ENCODE results near the gene NR1H3. TPM values are rescaled to one million over a fixed set of nuclear protein-coding genes. Genes with fewer than 3 reads are reported as not detected.

The NR1H3 gene
- total RNA-seq, 2 experiments from 2014 or later = 13.0 to 14.0 TPM

DNA sequence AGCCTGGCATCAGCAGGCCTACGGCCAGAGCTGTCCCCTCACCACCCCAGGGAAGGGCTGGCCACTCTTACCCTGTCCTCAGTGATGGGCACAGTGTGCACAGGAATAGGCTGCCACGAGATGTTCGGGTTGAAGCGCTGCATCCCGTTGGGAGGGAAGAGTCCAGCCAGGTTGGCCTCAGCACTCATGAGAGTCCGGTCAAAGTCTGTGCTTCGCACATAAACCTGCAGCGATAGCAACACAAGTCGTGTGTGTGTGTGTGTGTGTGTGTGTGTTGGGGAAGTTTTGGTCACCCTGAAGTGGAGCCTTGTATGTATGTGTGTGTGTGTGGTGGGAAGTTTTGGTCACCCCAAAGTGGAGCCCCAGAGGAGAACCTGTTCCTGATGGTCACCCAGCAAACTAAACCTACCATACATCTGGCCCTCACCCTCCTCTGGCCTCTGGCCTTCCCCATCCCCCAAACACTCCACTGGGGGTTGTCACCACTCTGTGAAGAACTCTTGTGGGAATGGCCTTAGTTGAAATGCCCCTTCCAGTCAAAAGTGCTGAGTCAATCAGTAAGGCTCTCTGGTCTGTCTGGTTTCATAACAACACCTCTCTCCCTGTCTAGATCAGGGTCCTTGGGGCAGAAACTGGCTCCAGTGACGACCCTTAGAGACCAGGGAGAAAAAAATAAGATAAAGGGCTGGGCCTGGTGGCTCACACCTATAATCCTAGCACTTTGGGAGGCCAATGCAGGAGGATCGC lies 12.0 kb upstream of the NR1H3 start:
- Mint-ChIP-seq H3K27ac (no peak overlapping the region), H3K4me3 (no peak overlapping the region), H3K4me1 (ENCODE audit: low read depth) (peaks cover 30% of the 10 kb centered on the region), H3K9me3 (no peaks in the 10 kb centered on the region), H3K27me3 (no peaks in the 10 kb centered on the region), H3K36me3 (peaks cover 31% of the 10 kb centered on the region)
- intact Hi-C loops (cut with micrococcal nuclease) = loop anchor here (5.0 kb wide), 1 partner anchor 68 kb away; the partner anchor contains the start of gene ARFGAP2
- POLR2A ChIA-PET = interaction anchor here (1.5 kb wide), 1 partner anchor 11 kb away, joined by 5 read pairs; no protein-coding TSS in a partner anchor
- no peak for DNase-seq
- CTCF ChIA-PET = interaction anchor here (0.9 to 3.8 kb wide), 4 partner anchors 14 to 68 kb away, joined by 3 to 34 read pairs (median 16); partner anchors contain the start of genes ARFGAP2 and DDB2

DNA sequence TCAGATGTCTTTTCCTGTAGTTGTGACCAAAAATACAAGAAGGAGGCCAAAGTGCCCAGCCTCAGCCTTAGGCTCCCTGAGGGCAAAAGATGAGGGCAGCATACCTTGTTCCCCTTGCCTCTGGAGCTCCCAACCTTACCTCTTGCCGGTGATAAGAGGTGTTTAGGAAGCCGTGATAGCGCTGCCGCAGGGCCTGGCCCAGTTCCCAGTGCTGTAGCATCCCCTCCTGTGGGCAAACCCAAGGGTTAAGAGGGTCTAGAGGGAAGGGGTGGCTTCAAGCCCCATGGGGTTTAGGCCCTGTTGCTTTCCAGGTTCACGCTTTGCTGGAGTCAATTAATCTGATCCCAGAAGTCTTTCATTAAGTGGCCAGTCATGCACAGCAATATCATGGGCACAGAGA lies 10.3 kb upstream of the NR1H3 start:
- Mint-ChIP-seq H3K27ac (no peak overlapping the region), H3K9me3 (no peaks in the 10 kb centered on the region), H3K36me3 (peaks cover 17% of the 10 kb centered on the region), H3K4me1 (ENCODE audit: low read depth) (peaks cover 20% of the 10 kb centered on the region), H3K27me3 (no peaks in the 10 kb centered on the region), H3K4me3 (peak overlapping the region; percentile 98)
- no peak for DNase-seq
- intact Hi-C loops (cut with micrococcal nuclease) = loop anchor here (5.0 kb wide), 1 partner anchor 70 kb away; the partner anchor contains the start of gene ARFGAP2
- ChIA-PET CTCF (interaction anchor here (1.6 to 3.8 kb wide), 7 partner anchors 11 to 164 kb away, joined by 3 to 34 read pairs (median 12); partner anchors contain the start of genes ARFGAP2 and DDB2), POLR2A (interaction anchor here (1.4 to 2.8 kb wide), 5 partner anchors 10 to 32 kb away, joined by 4 to 27 read pairs (median 5); partner anchors contain the start of gene DDB2)

DNA sequence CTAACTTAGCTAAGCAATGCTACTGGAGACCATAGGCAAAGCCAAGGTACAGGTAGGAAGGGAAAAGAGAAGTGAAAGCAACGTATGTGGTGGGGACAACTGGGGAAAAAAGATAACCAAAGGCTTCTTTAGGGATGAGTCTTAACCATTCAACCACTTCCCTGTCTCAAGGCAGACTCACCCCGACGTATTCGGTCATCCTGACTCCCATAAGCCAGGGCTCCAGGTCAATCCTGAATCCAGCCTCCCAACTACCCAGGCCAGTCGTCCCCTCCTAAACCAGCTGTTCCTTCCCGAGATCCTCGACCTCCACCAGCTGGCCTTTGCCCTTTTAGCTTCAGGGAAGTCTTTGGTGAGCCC lies 9.5 kb upstream of the NR1H3 start:
- H3K4me1 Mint-ChIP-seq (ENCODE audit: low read depth) = peaks cover 20% of the 10 kb centered on the region
- intact Hi-C loops (cut with micrococcal nuclease) = loop anchor here (1.0 to 5.0 kb wide), 4 partner anchors 21 to 519 kb away; partner anchors contain the start of genes ARFGAP2, DDB2 and FNBP4
- no peaks in the 10 kb centered on the region for H3K9me3 Mint-ChIP-seq
- ChIA-PET POLR2A (interaction anchor here (0.9 to 2.8 kb wide), 13 partner anchors 9 to 548 kb away, joined by 3 to 27 read pairs (median 5); partner anchors contain the start of genes ARFGAP2, ARHGAP1, DDB2 and PSMC3), CTCF (interaction anchor here (0.9 to 3.8 kb wide), 11 partner anchors 9 to 164 kb away, joined by 3 to 34 read pairs (median 9); partner anchors contain the start of genes ARFGAP2, DDB2 and NR1H3)
- H3K4me3 Mint-ChIP-seq = peak overlapping the region; percentile 98
- peak overlapping the region; percentile 95 for H3K27ac Mint-ChIP-seq
- H3K36me3 Mint-ChIP-seq = peaks cover 13% of the 10 kb centered on the region
- no peaks in the 10 kb centered on the region for H3K27me3 Mint-ChIP-seq
- no peak for DNase-seq

DNA sequence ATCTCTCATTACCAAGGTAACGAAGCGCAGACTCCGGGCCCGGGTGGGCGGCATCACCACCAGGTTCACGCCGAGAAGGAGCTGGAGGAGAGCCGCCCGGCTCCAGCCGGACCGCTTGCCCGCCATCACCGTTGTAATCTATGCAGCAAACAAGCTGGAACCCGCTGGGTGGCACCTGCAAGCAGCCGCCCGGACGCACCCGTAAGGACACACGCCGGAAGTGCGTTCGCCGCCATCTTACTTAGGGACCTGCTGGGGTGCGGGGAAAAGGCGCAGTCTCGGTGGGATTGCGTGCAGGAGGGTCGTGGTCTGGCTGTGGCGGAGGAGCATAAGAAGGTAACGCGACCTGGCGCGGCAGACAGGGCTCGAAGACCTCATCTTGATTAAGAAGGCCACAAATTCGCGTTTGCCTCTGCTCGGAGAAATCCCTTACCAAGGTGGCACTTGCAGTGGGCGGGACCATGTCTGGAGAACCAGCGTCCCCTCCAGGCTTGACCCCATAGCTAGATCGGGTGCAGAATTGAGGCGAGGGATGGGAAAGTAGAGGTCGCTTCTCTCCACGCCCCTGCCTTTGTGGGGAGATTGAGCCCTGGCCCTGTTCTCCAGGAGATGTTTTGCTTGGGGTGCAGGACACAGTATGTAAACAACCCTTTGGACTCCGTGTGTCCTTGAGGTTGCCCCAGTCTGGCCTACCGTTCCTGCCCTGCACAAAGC lies 9.0 kb upstream of the NR1H3 start, which contains the start of gene ACP2:
Gene ACP2 (minus strand): TSS at position 151 of the 714 bp plus-strand sequence. CDS start 25 bp downstream, at position 126.
- Mint-ChIP-seq H3K4me1 (ENCODE audit: low read depth) (peaks cover 20% of the 10 kb centered on the region), H3K27ac (peak within 1 kb of the TSS; percentile 95), H3K4me3 (peak within 1 kb of the TSS; percentile 98), H3K9me3 (no peaks in the 10 kb centered on the region), H3K36me3 (peaks cover 12% of the 10 kb centered on the region), H3K27me3 (no peaks in the 10 kb centered on the region)
- intact Hi-C loops (cut with micrococcal nuclease) = loop anchor here (1.0 to 5.0 kb wide), 4 partner anchors 20 to 518 kb away; partner anchors contain the start of genes ARFGAP2, DDB2 and FNBP4
- DNase-seq = peak; percentile 93
- ChIA-PET CTCF (interaction anchor here (0.7 to 3.8 kb wide), 12 partner anchors 9 to 163 kb away, joined by 3 to 34 read pairs (median 8); partner anchors contain the start of genes ARFGAP2, DDB2 and NR1H3), POLR2A (interaction anchor here (0.9 to 2.8 kb wide), 14 partner anchors 10 to 548 kb away, joined by 3 to 27 read pairs (median 5); partner anchors contain the start of genes ARFGAP2, ARHGAP1, DDB2 and PACSIN3)

DNA sequence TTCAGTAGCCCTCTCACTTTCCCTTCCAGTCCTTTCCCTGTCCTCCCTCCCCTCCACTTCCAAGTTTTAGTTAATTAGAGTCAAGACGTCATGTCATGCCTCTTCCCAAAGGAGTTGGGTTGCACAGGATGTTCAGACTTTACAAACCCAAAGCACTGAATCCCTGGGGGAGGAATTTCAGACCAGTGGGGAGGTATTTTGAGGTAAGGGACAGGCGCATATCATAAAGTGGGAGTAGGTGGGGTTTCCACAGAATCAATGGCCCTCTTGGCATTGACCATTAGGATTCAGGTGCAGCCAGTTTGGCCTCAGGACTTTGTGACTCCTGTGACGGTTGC lies 8.4 kb upstream of the NR1H3 start:
- Mint-ChIP-seq H3K27ac (peak overlapping the region; percentile 95), H3K4me3 (peak overlapping the region; percentile 98), H3K4me1 (ENCODE audit: low read depth) (peaks cover 20% of the 10 kb centered on the region), H3K9me3 (no peaks in the 10 kb centered on the region), H3K36me3 (peaks cover 12% of the 10 kb centered on the region), H3K27me3 (no peaks in the 10 kb centered on the region)
- DNase-seq = no peak
- intact Hi-C loops (cut with micrococcal nuclease) = loop anchor here (2.0 to 5.0 kb wide), 2 partner anchors 72 to 517 kb away; partner anchors contain the start of genes ARFGAP2 and FNBP4
- CTCF ChIA-PET = interaction anchor here (0.7 to 3.8 kb wide), 8 partner anchors 10 to 163 kb away, joined by 3 to 34 read pairs (median 11); partner anchors contain the start of genes ARFGAP2 and DDB2
- POLR2A ChIA-PET = interaction anchor here (0.9 to 2.8 kb wide), 6 partner anchors 10 to 63 kb away, joined by 3 to 27 read pairs (median 6); partner anchors contain the start of genes DDB2 and PACSIN3

DNA sequence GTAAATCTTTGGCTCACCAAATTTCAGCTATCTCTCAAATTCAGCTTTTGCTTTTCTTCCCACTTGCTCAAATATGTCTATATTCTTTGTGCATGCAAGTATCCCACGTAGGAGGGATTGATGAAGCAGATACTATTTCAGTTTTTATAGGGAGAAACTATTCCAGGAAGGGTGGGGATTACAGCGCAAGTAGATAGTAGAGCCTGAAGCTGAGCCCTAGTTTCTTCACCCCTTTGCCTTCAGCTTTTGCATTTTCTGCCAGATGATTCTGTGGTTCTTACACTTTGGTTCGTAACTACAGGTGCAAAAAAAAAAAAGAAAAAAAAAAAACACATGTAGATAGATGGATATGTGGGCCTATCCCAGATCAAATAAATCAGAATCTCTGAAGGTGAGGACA lies 6.0 kb upstream of the NR1H3 start:
- intact Hi-C loops (cut with micrococcal nuclease) = no loop called here
- Mint-ChIP-seq H3K27me3 (no peaks in the 10 kb centered on the region), H3K9me3 (no peaks in the 10 kb centered on the region), H3K27ac (no peak overlapping the region), H3K36me3 (peaks cover 4% of the 10 kb centered on the region), H3K4me3 (no peak overlapping the region), H3K4me1 (ENCODE audit: low read depth) (peaks cover 23% of the 10 kb centered on the region)
- POLR2A ChIA-PET = interaction anchor here (0.7 kb wide), 1 partner anchor 19 kb away, joined by 3 read pairs; no protein-coding TSS in a partner anchor
- DNase-seq = no peak
- CTCF ChIA-PET = interaction anchor here (0.7 kb wide), 1 partner anchor 39 kb away, joined by 4 read pairs; no protein-coding TSS in a partner anchor

DNA sequence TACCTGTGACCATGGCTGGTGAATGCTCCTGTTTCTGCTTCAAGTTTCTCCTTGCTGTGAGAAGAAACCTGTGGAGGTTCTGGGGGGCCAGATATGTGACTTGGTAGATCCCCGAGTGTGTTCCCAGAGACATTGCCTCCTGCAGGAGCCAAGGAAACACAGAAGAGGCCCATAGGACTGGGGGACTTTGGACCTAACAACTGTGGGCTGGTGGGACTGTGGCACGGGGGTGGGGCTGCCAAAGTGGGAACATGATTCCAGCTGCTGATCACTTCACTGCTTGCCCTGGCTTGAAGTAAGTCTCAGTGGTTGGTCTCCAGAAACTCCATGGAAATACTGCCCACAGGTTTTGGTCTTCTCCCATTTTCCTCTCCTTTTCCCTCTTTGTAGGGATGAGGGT lies 4.1 kb upstream of the NR1H3 start:
- intact Hi-C loops (cut with micrococcal nuclease) = no loop called here
- no peaks in the 10 kb centered on the region for H3K9me3 Mint-ChIP-seq
- H3K4me1 Mint-ChIP-seq (ENCODE audit: low read depth) = peaks cover 11% of the 10 kb centered on the region
- H3K27ac Mint-ChIP-seq = no peak overlapping the region
- no peak overlapping the region for H3K4me3 Mint-ChIP-seq
- CTCF ChIA-PET = no interaction called here
- H3K36me3 Mint-ChIP-seq = no peaks in the 10 kb centered on the region
- DNase-seq = no peak
- POLR2A ChIA-PET = interaction anchor here (1.2 kb wide), 1 partner anchor 11 kb away, joined by 6 read pairs; no protein-coding TSS in a partner anchor
- no peaks in the 10 kb centered on the region for H3K27me3 Mint-ChIP-seq

DNA sequence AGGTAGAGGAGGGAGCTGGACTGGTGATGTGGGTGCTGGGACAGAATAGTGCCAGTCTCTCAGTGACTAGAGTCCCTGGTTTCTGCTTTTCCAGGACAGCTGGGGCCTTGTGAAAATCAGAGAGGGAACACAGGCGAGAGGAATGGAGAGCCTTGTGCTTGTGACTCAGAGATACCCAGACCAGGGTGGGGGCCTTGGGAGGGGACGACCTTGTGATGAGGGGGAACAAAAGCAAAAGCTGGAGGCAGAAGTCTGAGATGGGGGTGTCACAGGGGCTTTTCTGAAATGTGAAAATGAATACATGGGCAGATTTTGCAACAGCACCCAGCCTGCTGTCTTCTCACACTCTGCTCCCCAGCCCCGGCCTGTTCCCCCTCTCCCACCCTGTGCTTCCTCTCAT lies 3.4 kb upstream of the NR1H3 start:
- no peak for DNase-seq
- no peak overlapping the region for H3K27ac Mint-ChIP-seq
- no peaks in the 10 kb centered on the region for H3K27me3 Mint-ChIP-seq
- ChIA-PET CTCF (no interaction called here), POLR2A (interaction anchor here (1.2 kb wide), 1 partner anchor 12 kb away, joined by 6 read pairs; no protein-coding TSS in a partner anchor)
- no peaks in the 10 kb centered on the region for H3K9me3 Mint-ChIP-seq
- H3K36me3 Mint-ChIP-seq = no peaks in the 10 kb centered on the region
- intact Hi-C loops (cut with micrococcal nuclease) = no loop called here
- H3K4me1 Mint-ChIP-seq (ENCODE audit: low read depth) = peaks cover 8% of the 10 kb centered on the region
- no peak overlapping the region for H3K4me3 Mint-ChIP-seq

DNA sequence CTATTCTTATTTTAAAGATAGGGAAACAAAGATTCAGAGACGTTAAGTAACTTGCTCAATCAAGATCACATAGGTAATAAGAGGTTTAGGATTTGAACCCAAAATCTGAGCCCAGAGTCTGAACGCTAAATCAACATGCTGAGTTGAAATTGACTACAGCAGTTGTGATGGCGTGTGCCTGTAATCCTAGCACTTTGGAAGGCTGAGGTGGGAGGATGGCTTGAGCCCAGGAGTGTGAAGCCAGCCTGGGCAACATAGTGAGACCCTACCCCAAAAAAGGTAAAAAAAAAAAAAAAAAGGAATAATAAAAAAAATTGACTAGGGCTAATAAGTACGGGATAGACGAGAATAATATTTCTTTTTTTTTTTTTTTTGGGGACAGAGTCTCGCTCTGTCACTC lies 1.4 kb upstream of the NR1H3 start:
- intact Hi-C loops (cut with micrococcal nuclease) = no loop called here
- Mint-ChIP-seq H3K27me3 (no peaks in the 10 kb centered on the region), H3K4me1 (ENCODE audit: low read depth) (peaks cover 2% of the 10 kb centered on the region), H3K9me3 (no peaks in the 10 kb centered on the region), H3K36me3 (no peaks in the 10 kb centered on the region), H3K27ac (no peak overlapping the region), H3K4me3 (no peak overlapping the region)
- POLR2A ChIA-PET = no interaction called here
- CTCF ChIA-PET = no interaction called here
- no peak for DNase-seq

DNA sequence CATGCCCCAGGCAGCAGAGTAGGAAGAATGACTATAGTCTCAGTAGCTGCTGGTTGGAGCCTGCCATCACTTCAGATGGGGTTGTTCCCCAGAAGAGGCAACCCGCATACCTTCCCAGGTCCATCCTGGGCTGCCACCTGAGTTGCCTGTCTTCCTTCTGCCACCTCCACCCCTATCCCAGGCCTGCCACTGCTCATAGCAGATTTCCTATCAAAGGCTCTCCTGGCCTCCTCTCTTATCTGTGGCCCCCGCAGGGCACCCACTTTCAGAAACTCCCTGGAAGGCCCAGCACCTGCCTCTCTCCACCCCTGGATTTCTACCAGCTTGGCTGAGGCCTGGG lies 649 bp upstream of the NR1H3 start:
- ChIA-PET CTCF (interaction anchor here (0.6 to 0.7 kb wide), 2 partner anchors 9 to 155 kb away, joined by 3 read pairs; partner anchors contain the start of gene ACP2), POLR2A (no interaction called here)
- intact Hi-C loops (cut with micrococcal nuclease) = no loop called here
- no peak overlapping the region for H3K27ac Mint-ChIP-seq
- H3K27me3 Mint-ChIP-seq = no peaks in the 10 kb centered on the region
- H3K4me1 Mint-ChIP-seq (ENCODE audit: low read depth) = peaks cover 2% of the 10 kb centered on the region
- no peaks in the 10 kb centered on the region for H3K36me3 Mint-ChIP-seq
- no peaks in the 10 kb centered on the region for H3K9me3 Mint-ChIP-seq
- DNase-seq = no peak
- no peak overlapping the region for H3K4me3 Mint-ChIP-seq

DNA sequence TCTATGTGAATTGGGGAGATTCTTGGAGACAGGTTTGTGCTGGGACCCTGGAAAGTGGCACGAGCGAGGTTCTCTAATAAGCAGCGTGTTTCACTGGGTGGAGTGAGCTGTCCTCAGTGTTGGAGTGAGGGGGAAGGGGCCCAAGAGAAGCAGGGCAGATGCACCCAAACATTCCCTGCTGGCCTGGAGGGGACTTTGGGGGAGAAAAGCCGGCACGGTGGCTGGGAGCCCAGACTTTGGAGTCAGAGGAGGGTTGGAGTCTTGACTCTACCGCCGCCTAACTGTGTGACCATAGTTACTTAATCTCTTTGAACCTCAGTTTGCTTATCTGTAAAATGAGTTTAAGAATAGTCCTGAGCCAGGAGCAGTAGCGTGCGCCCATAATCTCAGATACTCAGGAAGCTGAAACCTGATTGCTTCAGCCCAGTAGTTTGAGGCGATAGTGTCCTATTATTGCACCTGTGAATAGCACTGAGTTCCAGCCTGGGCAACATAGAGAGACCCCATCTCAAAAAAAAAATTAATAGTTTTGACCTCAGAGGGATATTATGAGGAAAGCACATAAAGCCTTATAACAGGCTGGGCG lies 614 bp downstream of the NR1H3 start:
- intact Hi-C loops (cut with micrococcal nuclease) = no loop called here
- DNase-seq = no peak
- Mint-ChIP-seq H3K4me3 (no peak overlapping the region), H3K36me3 (no peaks in the 10 kb centered on the region), H3K27me3 (no peaks in the 10 kb centered on the region), H3K4me1 (ENCODE audit: low read depth) (peaks cover 2% of the 10 kb centered on the region), H3K27ac (no peak overlapping the region), H3K9me3 (no peaks in the 10 kb centered on the region)
- ChIA-PET CTCF (interaction anchor here (1.1 to 4.8 kb wide), 8 partner anchors 10 to 97 kb away, joined by 3 to 54 read pairs (median 8); partner anchors contain the start of genes ACP2, ARFGAP2 and DDB2), POLR2A (interaction anchor here (1.0 to 1.5 kb wide), 2 partner anchors 10 to 81 kb away, joined by 4 to 5 read pairs; partner anchors contain the start of gene ACP2)

All from activated CD4-positive, alpha-beta memory T cell treated with anti-CD3 and anti-CD28 coated beads for 36 hours (primary cell).